DMS53 (cell line): ENCODE data around the gene C2CD2.

Experiments used
- DNase-seq: peaks from one replicate; lab custom pipeline; 2025; lab: John Stamatoyannopoulos, UW

Gene C2CD2

GRCh38 chr21:41908829-41909228 is 45.0 kb downstream of the C2CD2 start:
- no peak for DNase-seq

DNA sequence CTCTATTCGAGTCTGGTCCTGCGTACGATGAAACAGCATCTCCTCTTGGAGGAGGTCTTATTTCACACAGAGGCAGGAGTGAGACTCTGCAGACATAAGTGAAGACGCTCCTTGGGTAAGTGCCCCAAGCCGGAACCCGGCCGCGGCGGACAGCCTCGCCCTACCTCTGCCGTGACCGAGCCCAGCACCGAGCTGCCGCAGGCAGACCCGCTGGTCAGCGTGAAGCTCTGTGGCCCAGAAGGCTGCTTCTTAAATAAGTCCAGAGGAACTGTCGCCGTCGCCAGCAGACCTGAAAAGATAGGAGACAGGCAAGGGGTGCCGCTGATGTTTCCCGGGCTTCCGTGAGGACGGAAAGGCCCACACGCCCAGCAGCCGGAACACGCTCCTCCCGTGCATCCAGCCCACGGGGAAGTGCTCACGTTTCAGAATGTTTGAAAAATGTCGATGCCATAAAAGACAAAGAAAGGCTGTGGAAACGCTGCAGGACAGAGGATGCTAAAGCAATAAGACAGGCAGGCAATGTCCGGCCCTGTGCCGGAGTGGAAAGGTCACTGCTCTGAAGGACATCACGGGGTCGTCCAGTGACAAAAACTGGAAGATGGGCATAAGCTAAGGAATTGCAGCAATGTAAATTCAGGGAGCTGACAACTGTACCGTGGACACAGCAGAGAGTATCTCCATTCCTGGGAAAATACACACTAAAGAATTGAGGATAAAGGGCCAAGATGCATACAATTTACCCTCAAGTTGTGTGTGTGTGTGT is 46.1 kb downstream of the C2CD2 start:
- no peak for DNase-seq

- DNase-seq, result no peak
Observed at GRCh38 chr21:41906770-41907169, 47.0 kb downstream of the C2CD2 start.

DNA sequence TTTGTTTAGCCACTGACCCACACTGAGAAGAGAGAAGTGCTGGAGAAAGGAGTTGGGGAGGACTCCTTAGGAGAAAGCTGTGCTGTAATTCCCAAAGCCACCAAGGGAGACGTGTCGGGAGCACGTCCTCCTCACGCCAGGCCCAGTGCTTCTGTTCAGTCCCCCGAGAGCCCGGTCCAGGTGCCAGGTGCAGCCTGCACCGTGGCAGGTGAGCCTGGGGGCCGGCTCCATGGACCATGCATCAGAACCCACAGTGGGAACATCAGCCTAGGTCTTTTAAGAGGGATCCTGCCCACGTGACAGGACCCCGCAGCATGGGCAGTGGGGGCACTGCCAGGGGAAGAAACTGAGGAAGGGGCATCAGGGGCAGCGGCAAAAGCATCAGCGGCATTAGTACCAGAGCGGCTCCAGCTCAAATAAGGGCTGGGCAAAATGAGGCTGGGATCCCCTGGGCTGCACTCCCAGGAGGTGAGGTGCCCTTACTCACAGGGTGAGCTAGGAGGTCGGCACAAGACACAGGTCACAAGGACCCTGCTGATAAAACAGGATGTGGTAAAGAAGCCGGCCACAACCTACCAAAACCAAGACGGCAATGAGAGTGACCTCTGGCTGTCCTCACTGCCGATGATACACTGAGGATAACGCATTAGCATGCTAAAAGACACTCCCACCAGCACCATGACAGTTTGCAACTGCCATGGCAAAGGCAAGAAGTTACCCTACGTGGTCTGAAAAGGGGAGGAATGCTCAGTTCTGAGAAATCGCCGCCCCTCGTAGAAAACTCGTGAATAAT is 50.1 kb downstream of the C2CD2 start:
- no peak for DNase-seq

DNA sequence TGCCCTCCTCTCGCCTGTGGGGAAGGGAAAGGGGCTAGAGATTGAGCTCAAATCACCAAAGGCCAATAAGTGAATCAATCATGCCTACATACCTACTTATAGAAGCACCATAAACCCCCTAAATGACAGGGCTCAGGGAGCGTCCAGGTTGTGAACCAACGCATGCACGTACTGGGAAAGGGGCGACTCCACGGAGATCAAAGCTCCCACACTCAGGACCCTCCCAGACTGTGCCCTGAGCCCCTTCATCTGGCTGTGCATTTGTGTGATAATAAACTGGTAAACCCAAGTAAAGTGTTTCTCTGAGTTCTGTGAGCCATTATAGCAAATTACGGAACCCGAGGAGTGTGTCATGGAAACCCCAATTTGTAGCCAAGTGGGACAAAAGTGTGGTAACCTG is 50.9 kb downstream of the C2CD2 start:
- DNase-seq, result no peak

GRCh38 chr21:41901782-41902181 is 52.0 kb downstream of the C2CD2 start:
- DNase-seq, result no peak

DNA sequence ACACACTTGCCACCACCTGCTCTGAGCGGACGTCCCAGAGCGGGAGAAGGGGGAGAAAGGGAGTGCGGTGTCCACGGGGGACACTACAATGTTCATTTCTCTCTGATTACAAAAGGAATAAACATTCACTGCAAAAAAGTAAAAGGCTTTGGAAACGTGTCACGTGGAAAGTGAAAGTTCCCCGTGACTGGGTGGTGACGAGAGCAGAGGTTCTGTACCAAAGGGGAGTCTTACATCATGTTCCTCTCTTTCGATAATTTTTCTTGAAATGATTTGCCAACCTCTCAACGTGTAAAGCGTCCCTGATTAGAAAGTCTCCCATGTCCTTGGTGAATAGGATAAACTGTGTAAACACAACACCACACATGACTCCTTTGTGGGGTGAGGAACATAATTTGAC is 52.7 kb downstream of the C2CD2 start:
- DNase-seq, result no peak

GRCh38 chr21:41900401-41900800 is 53.4 kb downstream of the C2CD2 start:
- no peak for DNase-seq

DNA sequence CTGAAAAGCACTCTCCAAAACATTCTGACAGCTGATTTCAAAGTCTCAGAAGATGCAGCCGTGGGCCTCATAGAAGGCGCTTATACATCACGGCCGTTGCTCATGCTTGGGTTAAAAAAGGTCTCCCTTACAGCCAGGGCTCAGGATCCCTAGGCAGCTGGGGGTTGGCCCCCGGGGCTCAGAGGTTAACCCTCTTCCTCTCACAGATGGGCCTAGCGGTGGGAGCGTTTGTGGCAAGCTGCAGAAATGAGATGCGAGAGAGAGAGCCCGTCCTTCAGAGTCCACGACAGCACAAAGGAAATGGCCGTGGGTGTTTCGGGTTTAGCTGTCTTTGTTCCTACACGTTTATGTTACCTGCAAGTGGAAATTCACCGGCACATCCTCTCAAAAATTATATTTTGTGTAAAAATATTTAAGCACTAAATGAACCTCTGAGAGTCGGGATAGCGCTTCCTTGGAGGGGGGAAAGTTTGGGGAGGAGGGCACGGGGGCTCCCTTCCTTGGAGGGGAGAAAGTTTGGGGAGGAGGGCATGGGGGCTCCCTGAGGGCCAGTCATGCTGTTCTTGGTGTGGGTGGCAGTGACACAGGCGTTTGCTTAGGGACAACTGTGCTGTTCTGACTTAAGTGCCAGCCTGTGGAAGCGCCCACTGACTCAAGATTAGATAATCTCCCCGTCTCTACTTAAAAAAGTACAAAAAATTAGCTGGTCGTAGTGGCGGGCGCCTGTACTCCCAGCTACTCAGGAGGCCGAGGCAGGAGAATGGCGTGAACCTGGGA is 54.2 kb downstream of the C2CD2 start:
- DNase-seq, result no peak

GRCh38 chr21:41898998-41899397 is 54.8 kb downstream of the C2CD2 start:
- no peak for DNase-seq

GRCh38 chr21:41897700-41898099 is 56.1 kb downstream of the C2CD2 start:
- no peak for DNase-seq

DNA sequence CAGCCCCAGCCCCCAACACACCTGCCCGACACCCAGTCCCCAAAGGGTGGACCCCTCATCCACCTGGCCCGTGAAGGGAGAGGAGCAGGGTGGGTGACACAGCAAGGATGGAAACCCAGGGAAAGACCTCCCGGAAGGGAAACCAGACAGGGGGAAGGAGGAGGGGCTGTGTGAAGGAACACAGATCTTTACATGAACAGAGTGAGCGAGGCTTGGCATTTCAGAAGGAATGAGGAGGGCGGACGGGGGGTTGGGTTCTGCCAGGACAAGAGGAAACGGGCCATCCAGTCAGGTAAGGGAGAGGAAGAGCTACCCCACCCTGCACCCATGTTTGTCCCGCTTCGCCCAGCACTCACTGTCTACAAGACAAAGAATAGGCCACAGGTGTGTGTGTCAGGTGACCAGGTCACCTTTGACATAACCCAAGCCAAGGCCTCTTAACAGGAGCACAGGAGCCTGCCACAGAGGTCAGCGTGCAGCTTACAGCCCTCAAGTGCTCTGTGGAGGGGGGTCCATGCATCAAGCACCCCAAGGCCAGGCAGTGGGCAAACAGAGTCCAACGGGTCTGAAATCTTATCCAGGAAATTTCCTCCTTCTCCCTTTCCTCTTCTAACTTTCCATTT is 56.7 kb downstream of the C2CD2 start:
- DNase-seq, result no peak

GRCh38 chr21:41895643-41896493 is 58.0 kb downstream of the C2CD2 start:
- no peak for DNase-seq

DNA sequence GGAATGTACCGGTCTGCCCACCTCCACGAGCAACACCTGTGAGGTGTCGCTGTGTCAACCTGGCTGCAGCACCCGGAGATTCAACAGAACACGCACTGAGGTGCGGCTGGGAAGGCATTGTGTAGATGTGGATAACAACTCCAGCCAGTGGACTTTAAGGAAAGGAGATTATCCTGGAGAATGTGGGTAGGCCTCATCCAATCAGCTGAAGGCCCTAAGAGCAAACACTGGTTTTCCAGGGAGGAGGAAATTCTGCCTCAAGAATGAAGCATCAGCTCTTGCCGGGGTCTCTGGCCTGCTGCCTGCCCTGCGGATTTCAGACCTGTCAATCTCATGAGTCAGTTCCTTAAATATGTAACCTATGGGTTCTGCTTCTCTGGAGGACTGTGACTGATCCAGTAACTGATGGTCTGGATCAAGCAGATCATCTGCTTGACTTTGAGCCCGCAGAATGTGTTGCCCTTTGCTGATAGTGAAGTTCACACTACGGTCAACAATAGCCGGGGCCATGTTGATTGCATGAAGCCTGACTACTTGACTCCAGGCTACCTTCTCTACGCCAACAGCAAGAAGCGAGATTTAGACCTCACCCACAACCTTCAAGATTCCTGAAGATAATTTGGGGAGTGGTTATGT is 58.8 kb downstream of the C2CD2 start:
- no peak for DNase-seq

DNA sequence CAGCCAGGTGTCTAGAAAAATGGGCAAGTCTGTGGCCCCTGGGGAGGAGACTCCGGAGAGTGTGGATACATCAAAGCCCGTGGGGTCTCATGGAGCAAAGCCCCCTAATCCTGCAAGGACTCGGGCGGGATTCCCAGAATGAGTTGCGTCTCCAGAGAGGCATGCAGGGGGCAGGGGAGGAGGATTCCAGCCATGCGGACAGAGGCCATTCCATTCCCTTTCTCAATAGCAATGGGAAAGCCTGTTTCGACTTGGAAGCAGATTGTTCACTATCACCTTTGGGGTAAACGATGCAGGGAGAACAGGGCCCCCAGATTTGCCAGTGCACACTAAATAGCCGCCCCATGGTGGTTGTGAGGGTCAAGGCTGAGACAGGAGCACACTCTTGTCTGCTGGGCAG is 59.3 kb downstream of the C2CD2 start:
- DNase-seq, result no peak

DNA sequence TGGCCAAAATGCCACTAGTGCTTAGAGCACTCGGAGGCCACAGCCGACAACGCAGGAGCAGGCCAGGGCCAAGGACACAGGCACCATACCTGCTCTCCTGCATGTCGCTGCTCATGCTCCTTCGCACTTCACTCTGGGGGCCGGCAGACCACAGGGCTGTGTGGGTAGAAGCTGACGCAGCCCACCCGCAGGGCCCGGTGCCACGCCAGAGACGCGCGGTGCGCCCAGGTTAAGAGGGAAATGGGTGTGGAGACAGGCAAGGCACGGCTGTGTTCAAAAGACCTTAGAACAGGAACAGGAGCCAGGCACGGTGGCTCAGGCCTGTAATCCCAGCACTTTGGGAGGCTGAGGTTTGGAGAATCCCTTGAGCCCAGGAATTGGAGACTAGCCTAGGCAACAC is 61.1 kb downstream of the C2CD2 start:
- no peak for DNase-seq

DNA sequence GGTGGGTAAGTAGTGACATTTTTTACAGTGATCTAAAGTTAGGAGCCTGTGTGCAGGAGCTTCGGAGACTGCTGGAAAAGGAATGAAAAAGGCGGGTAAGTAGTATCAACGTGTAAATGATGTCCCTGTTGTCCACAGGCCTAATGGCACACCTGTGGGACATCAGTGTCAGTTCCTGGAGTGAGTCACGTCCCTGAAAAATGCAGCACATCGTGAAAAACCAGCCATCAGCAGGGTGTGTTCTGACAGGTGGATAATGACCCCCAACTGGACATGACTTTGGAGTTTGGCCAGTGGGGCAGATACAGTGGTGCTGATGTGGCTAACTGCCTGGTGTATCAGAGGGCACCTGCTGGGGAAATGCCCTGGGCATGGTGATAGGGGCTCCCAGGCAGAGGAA is 62.7 kb downstream of the C2CD2 start:
- DNase-seq, result no peak

DNA sequence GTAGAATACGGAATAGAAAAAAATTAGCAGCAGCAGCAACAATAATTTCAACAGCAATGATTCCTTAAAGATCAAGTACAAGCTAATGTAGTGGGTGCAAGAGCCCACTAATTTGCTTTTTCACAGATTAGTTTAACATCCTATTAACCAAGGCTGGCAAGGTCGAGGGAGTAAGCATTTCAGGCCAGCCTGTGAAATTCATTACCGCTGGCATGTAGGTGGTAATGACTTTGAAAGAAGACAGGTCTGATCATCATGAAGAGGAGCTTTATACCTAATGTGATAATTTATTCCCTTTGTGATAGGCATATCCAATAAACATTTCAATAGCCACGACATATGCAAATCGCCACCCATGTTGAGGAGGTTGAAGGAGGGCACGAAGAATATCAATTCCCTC is 63.5 kb downstream of the C2CD2 start:
- no peak for DNase-seq

GRCh38 chr21:41888749-41889376 is 65.0 kb downstream of the C2CD2 start:
- no peak for DNase-seq

DNA sequence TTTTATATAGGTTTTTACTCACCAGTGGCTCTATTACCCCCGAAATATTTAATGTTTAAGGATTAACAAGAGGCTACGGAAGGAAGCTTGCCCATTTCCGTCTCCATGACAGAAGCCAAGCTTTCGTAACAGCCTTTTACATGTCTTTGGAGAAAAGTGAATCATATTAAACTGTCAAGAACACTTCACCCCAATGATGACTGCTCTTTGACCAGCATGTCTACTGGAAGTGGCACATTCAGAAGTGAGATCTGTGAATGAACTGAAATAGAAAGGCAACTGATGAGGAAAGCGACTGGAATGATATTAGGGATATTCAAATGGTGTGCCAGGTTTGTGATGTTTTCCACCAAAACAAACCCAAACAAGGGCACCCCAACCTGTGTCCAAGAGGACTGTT is 66.2 kb downstream of the C2CD2 start:
- no peak for DNase-seq
